DMS114 treated with DMSO at 0.1 percent for 48 hours (cell line): Measurements from ENCODE around the gene ADAMTS20.

ENCODE experiments used
- DNase-seq: peaks from one replicate; lab custom pipeline; 2025; ENCODE audit not compliant: unreplicated experiment; lab: John Stamatoyannopoulos, UW

ADAMTS20 gene

DNA sequence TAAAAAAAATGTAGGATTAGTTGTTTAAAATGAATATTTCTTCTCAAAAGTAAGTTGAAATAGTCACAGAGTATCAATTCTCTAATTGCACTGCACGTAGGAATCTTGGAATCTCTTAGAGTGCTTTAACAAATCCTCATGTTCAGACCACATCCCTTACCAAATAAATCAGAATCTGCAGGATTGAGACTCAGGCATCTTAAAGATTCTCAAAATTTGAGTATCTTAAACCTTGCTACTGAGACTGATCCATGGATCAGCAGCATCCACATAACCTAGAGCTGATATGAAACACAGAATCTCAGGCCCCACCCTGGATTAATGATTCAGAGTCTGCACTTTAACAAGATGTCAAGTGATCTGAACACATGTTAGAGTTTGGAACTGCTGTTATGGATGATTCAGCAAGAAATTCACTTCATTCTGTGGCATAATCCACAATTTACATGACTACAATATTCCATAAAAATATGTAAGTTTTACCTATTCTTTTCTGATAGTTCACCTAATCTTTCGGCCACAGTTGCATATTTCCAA lies 58.7 kb downstream of the ADAMTS20 start:
- no peak for DNase-seq

DNA sequence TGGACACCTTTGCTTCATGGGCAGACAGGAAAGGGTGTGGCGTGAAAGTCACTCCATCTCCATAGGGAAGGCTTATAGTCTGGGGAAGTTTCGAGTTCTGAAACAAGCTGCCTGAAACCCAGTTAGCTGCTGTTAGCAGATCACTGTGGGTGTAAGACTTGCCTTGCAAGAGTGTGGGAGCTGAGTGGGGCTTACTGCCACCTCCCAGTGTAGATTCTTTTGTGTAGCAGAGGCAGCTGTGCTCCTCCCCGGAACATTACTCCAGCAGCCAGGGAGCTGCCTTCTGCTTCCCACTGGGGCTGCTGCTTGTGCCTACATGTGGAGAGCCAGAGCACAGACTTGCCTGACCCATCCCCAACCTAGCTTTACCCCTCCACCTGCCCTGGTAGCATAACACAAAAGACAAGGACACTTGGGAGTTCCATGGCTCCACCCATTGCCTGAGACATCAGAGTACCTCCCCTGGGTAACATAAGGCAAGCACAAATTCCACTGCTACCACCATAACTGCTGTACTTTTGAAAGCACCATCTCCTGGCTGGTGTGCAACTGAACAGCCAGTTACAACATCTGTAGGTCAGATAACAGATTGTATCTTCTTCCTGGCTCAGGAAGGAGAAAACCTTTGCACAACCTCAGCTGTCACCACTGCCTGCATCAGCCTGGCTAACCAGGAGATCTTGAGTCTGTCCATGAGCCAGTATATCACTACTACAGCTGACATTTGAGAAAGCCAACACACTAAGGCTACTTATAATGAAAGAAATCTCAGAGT lies 69.5 kb downstream of the ADAMTS20 start:
- no peak for DNase-seq

DNA sequence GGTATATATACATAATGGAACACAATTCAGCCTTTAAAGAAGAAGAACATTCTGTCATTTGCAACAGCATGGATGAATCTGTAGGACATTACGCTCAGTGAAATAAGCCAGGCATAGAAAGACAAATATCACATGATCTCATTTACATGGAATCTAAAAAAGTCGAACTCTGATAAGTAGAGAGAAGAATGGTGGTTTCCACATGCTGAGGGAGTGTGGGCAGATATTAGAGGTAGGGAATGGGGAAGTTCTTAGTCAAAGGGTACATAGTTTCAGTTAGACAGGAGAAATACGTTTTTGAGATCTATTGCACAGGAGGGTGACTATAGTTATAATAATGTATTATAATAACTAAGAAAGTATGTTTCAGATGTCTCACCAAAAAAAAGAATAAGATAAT lies 71.4 kb downstream of the ADAMTS20 start:
- no peak for DNase-seq

DNA sequence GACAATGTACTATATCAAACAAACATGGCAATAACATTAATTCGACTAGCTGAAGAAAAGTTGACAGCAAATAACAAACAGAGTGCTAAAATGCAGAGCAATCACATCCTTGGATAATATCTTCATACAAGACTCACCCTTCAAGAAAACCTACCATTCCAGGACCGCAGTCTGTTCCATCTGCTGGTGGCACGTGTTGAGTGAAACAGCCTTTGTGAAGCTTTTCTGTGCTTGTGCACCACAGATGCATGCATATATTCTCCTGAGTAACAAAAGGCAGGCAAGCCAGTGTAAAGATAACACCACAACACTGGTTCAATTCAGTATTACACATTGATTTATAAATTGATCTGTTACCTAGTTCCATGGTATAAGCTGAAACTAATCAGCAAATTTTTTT lies 89.3 kb downstream of the ADAMTS20 start:
- no peak for DNase-seq

DNA sequence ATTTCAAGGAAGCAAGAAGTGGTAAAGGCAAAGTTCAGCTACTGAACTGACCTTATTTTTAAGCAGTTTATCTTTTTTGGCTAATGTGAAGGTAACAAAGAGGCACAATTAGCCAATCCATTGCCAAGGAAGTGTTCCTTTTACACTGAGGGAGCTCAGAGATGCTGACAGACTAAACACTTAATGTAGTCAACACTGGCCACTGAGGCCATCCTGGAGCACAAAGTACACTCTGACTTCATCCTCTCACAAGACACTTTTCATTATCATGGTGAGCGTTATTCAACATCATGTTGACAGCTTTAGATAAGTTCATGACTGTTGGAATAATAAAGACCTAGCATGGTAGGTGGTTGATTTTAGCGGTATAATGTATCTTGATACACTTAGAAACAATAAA lies 89.9 kb downstream of the ADAMTS20 start:
- no peak for DNase-seq

DNA sequence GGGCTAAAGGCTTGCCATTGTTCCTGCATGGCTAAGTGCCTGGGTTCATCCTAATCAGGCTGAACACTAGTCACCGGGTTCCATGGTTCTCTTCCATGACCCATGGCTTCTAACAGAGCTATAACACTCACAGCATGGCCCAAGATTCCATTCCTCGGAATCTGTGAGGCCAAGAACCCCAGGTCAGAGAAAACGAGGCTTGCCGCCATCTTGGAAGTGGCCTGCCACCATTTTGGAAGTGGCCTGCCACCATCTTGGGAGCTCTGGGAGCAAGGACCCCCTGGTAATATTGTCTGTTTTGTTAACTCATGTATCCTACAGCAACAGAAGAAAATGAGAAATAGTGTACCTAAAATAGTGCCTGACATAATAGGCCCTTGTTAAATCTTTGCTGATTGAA lies 92.7 kb downstream of the ADAMTS20 start:
- DNase-seq = no peak

DNA sequence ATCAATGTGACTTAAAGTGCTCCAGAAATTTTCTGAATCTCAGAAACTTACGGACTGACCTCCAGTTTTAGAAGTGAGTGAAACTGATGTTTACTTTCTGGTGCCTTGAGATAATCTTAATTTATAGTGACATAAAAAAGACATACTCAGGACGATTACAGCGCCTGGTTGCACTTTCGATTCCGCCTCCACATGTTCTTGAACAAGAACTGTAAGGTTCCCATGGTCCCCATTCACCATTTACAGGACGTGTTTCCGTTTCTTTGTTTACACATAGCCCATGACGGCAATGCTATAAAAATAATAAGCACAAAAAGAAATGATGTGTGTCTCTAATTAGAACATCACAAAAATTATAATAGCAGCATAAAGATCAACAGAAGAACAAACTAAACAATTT lies 98.2 kb downstream of the ADAMTS20 start:
- no peak for DNase-seq

DNA sequence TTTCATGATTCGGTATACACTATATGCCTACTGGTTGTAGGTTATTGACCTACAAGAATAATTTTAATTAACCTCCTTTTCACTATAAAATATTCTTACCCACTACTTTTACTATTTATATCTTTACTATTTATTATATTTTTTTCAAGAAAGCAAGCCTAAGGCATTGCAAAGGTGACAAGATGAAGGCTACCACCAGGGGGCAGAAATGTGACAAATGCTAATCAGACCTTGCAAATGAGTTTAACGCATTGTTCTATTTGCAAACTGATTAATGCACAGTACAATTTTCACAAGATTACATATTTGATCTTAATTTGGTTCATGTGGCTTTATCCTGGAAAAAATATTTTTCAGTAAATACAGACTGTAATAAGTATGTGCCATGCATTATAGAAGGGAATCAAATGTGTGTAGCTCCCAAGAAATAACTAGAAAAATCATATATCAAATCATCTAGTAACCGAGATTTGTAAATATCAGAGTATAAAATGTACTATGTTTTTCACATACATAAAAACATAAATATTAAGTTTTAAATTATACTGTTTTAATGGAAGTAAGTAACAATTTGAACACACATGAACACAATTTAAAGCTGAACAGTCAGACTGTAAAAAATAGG lies 107.0 kb downstream of the ADAMTS20 start:
- peak; percentile 50 for DNase-seq

DNA sequence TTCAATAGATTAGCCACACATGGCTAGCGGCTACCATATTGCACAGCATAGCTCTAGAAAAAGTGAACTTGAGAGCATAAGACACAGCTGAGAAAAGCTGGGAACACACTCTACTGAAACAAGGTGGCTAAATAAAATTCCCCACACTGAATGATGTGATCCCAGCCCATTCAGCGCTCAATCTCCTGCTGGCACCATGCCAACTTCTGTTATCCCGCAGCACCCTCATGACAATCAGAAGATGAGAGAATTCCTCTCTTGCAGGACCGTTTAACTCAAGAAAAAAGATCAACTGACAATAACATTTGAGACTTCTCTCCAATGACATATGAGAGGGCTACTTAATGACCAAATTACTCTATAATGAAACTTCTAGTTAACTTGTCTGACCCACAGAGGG lies 115.4 kb downstream of the ADAMTS20 start:
- no peak for DNase-seq

DNA sequence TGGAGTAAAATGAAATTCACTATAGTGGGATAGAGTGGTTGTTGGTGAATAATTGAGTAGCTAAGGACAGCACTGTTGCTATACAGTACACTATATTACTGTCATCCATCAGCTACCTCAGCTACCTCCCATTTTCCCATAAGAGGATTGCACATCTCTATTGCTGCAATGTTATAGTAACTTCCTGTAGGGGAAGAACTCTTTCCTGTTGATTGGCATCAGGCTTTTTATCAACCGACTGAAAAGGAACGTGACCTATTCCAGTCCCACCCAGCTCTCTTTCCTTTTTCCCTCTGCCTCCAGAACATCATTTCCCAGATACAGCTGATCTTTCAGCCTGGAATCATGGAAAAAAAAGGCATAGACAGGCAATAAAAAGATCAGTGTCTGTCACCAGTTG lies 117.4 kb downstream of the ADAMTS20 start:
- DNase-seq = no peak

DNA sequence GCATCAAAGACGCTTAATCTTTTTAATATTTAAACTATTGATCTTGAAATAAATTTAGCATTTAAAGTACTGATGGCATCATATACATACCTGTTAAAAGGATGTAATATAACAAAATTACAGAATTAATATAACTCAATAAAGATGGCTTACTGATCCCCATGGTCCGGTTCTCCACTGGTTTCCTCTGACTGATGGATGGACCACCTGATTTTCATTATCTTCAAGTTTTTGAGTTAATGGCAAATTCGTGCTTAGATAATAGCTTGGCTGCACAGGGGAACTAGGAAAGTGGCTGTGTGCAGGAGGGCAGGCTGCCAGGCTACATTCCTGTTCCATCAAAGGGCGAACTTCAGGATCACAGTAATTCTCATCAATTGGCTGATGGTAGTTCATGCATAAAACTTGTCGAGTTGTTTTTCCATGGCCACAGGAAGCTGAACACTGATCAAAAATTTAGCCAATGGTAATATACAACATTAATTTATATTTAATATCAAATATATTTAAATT lies 123.9 kb downstream of the ADAMTS20 start:
- DNase-seq = no peak

DNA sequence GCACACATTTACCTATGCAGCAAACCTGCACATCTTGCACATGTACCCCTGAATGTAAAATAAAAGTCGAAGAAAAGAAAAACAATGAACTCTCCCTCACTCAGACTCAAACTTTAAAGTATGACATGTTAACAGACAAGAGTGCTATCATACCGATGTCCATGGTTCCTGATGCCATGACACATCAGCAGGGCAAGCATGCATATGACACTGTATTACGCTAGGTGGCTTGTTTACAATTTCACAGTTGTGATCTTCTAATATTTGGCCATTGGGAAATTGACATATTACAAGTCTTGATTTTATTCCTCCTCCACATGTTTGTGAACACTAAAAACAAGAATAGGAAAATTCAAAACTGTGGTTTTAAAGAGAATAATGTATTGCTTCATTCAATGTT lies 126.6 kb downstream of the ADAMTS20 start:
- no peak for DNase-seq

DNA sequence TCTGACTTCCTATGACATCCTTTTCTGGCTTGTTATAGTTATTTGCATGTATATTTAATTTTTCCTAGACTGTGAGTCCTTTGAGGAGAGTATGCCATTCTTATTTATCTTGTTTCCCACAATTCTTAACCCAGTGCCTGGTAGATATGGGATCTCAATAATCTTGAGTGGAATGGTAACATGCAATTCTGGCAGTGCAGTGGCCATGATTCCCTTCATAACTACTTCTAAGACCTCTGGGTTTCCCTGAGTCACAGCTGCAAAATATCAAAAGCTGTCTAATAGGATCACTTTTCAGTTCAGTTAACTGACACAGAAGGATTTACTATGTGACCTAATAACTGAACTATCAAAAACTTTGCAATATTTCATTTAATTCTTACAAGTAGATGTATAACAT lies 135.0 kb downstream of the ADAMTS20 start:
- no peak for DNase-seq

DNA sequence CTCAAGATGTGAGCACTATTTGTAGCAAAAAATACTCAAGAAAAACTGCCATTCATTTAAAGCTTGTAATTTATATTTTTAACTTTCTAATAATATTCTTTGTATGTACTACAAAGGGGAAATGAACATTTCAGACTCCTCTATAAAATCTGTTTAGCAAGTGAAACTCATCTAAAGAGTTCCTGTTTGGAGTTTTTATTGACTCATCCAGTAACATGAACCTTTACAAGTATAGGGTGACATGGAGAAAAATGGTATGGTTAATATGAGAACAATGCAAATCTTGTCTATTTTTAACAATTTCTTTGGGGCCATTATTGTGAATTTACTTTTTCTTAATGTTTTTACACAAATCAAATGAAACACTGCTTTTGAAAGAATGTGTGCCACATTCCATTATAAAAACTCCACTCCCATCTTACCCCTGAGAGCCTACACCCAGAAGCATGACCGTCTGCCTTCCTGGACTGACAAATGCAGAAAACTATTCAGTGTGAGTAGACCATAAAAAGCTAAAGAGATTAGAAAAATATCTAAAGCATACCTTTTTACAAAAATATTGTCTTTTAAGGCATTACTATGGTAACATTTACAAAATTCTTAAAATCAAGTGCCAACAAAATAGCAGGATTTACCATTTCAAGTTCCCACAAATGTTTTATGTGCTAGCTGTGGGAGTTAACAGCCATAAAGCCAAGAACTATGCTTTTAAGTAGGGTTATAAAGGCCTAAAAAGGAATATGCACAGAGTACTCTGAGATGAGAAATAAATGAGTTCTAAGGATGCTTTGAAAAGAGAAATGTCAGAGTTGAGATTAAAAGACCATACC lies 144.0 kb downstream of the ADAMTS20 start:
- DNase-seq = no peak

DNA sequence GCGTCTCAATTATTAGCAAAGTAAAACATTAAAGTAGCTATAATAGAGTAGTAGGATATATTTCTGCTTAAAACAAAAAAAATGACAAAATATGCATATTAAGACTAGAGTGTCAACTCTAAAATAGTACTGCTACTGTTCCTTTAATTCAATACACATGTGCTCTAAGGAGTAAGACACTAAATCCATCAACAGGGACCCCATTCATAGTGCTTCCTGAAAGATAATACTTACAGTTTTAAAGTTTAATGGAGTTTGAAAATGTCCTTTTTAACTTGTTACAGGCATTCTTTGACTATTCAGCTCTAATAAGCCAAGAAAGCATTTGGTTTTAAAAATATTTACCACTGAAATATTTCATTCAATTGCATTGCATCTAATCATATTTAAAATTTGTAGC lies 145.2 kb downstream of the ADAMTS20 start:
- DNase-seq = no peak

DNA sequence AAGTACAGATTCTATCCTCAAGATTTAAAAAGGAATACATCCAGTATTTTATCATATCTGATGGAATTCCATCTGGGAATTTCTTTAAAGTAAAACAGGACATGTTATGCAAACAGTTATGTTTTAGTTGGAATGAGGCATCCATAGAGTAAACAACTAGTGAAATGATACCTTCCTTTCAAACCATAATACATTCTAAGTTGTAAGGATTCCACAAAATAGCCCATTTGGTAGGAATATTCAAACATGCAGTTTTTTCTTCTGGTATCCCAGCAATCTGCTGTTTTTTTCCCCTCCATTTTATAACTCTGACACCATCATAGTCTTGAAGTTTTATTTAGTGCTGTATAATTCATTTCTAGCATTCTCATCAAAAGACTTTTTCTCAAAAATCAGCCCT lies 149.6 kb downstream of the ADAMTS20 start:
- DNase-seq = no peak

DNA sequence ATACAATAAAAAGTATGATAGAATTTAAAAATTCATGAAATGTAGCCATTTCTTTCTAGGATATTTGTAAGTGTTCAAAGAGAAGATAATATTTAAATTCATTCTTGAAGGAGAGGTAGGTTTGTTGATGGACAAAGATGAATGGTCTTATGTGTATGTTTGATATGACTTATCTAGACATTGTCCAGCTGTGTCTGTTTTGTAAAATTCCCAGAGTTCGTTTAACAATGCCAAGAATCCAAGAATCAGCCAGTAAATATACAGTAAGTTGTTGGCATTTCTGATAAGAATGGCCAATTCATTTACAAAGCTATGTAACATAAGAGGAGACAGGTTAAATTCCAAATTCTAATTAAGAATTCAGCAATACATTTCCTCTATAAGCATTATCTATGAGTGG lies 150.9 kb downstream of the ADAMTS20 start:
- no peak for DNase-seq

DNA sequence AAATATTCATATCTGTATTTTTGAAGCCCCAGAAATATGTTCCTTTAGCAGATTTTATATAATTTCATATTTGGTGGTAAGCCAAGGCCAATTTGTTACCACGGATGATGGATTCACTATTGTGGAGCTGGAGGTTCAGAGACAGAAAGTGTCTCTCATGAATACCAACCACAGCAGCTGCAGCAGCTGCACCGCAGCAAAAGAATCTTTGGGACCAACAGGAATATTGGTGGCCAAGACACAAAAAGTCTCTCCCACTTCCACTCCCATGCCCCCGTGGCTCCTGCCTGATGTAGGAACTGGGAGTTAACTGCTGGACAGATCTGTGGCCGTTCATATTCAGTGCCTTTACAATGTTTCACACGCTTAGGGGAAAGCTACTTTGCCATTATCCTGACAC lies 155.3 kb downstream of the ADAMTS20 start:
- no peak for DNase-seq

DNA sequence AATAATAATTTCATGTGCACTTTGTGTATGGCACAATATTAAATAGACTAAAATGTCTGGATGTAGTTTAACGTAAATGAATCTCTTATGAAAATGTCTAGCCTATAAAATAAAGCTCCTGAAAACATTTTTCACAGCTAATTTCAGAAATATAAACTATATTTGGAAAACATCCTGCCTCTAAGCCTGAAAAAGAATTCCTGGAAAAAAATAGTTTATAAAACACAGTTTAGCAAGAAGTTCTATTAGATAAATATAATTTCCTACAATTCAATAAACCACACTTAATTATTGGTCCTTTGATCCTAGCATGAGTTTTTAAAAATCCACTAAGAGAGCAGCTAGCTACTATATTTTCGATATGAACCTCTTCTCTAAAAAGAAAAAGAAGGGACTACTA lies 159.9 kb downstream of the ADAMTS20 start:
- no peak for DNase-seq

DNA sequence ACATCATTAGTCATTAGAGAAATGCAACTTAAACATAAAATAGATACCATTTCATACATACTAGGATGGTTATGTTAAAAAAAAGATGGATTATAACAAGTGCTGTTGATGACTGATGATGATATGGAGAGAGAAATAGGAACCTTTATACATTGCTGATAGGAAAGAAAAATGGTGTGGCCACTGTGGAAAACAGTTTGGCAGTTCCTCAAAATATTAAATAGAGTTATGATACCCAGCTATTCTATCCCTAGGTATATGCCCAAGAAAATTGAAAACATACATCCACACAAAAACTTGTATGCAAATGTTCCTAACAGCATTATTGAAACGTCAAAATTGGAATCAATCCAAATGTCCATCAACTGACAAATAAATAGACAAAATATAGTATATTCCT lies 170.1 kb downstream of the ADAMTS20 start:
- DNase-seq = no peak

DNA sequence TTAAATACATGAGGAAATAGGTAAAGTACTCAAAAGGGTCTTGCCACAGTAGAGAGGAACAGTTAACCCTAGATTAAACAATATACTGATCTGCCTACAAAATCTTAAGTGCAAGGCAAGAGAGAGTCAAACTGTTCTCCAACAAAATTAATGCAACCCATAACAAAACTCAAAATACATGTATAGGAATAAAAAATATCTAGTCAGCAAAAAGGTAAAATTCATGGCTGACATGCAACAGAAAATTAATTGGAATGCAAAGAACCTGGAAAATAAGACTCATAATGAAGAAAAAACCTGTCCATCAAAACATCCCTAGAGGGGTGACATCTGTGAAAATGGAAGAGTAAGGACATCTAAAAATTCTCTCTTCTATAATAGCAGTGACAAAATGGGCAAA lies 173.6 kb downstream of the ADAMTS20 start:
- no peak for DNase-seq

DNA sequence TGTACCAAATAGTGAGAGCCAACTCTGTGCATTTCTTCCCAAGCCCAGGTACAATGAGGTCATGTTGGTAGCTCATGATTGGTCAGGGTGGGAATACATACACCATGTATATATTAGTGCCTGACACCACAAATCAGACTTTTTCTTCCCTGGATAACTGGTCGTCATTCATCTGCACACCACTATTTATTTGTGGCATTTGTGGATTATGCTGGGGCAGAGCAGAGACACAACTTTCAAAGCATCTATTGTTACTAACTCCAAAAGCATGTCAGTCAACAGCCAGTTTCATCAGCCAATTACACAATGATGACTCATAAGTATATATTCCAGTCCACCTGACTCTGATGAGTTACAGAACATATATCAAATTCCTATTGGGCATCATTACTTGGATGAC lies 181.7 kb downstream of the ADAMTS20 start:
- DNase-seq = no peak
